Measurements from ENCODE around the gene MYD88.

GRCh38 chr3:38090453-38090852 lies 48.0 kb upstream of the MYD88 start:
- no peak for TF ChIP-seq POLR2A (IDR thresholded peaks at IDR 0.05)
- no peak for TF ChIP-seq CTCF (IDR thresholded peaks at IDR 0.05)
